Measurements from ENCODE around the gene RAB3B.

RAB3B gene

DNA sequence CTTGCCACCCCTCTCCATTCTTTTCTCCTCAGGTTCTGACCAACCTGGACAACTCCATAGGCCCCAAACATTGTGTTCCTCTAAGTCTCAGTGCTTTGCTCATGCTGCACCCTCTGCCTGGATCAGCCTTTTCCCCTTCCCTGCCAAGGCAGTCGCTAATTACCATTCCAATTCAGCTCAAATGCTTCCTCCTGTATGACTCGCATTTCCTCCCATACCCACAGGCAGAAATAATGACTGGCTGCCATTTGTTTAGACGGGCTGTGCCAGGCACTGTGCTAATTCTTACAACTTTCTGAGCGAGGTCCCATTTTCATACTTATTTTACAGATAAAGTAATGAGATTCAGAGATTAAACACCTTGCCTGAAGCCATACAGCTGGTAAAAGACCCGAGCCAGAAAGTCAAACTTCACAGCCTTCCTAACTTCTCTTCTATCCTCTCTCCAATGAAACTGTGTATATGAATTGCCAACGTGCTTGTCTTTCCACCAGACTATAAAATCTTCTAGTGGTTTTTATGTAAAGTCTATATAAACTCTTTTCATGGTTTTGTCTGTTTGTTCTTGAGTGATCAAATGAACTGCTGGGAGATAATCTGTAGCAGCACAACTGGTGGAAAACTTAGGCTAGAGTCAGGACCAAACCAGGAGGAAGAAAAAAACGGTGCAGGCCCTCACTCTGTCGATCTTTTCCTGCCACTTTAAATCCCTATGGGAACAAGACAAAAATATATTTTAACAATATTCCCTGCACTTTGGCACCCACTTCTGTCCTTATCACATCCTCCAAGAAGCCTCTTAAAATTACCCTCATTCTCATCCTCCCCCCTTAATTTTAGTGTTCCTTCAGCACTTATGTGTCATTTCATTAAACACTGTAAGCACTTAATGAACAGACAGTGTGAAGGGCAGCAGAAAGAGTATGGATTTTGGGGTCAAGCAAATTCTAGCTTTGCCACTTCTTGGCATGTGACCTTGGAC is 33.7 kb downstream of the RAB3B start:
- H3K36me3 Mint-ChIP-seq (ENCODE audit: low read depth): no peaks in the 10 kb centered on the region
- H3K9me3 Mint-ChIP-seq: no peaks in the 10 kb centered on the region

DNA sequence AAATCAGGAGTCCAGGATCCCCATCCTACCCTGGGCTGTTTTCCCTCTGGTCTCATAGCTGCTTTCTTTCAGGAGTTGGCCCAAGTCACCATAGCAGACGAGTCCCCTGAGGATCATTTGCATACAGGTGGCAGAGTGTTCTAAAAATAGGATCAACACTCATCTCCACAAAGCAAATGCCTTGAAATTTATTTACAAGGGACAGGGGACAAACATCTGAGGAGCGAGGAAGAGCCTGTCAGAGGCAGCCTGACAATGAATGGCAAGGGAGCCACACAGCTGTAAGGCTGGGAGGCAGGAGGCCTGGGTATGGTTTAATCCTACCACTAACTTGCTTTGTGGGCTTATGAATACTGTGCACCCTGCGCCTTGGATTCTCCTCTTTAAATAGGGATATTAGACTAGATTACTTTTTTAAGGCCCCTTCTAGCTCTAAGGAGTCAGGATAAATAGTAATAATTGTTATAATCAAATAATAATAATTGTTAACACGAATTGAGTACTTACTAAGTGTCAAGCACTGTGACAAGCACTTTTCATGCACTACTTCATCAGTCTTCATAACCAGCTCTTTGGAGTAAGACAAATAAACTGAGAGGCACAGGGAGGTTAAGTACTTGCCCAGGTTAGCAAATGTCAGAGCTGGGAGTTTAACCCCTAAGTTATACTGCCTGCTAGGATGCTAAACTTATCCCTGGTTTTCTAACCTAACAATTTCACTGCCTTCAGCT is 34.5 kb downstream of the RAB3B start:
- no peaks in the 10 kb centered on the region for H3K9me3 Mint-ChIP-seq
- H3K27me3 Mint-ChIP-seq (ENCODE audit: low read depth): peaks cover 8% of the 10 kb centered on the region
- no peaks in the 10 kb centered on the region for H3K36me3 Mint-ChIP-seq (ENCODE audit: low read depth)
- H3K27ac Mint-ChIP-seq: no peak overlapping the region
- H3K4me1 Mint-ChIP-seq (ENCODE audit: low read depth): peaks cover 10% of the 10 kb centered on the region
- no peak overlapping the region for H3K4me3 Mint-ChIP-seq
- DNase-seq (ENCODE audit: low spot score): no peak

More for the DNA sequence above, 33.7 kb downstream of the RAB3B start:
- no peak overlapping the region for H3K27ac Mint-ChIP-seq
- H3K27me3 Mint-ChIP-seq (ENCODE audit: low read depth): peaks cover 8% of the 10 kb centered on the region
- no peak overlapping the region for H3K4me3 Mint-ChIP-seq
- peaks cover 10% of the 10 kb centered on the region for H3K4me1 Mint-ChIP-seq (ENCODE audit: low read depth)
- DNase-seq (ENCODE audit: low spot score): no peak

DNA sequence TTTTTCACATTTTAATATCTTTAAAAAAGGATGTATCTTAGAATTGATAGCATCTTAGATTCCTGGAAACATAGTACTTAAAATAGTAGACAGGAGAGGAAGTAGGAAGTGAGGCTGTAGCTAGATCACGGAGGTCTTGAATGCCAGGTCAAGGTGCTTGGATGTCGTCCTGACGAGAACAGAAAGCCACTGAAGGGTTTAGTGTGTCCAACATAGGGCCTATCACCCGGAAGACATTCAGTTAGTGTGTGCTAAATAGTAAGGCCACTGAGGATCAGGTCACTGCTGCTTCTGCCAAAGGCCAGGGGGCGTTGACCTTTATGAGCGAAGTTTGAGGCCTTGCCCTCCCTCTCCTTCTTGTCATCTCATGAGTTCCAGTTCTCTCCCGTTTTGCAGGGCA is 35.7 kb downstream of the RAB3B start:
- no peaks in the 10 kb centered on the region for H3K9me3 Mint-ChIP-seq
- peaks cover 8% of the 10 kb centered on the region for H3K27me3 Mint-ChIP-seq (ENCODE audit: low read depth)
- no peak for DNase-seq (ENCODE audit: low spot score)
- no peak overlapping the region for H3K4me3 Mint-ChIP-seq
- no peak overlapping the region for H3K27ac Mint-ChIP-seq
- H3K4me1 Mint-ChIP-seq (ENCODE audit: low read depth): peaks cover 10% of the 10 kb centered on the region
- no peaks in the 10 kb centered on the region for H3K36me3 Mint-ChIP-seq (ENCODE audit: low read depth)

- peaks cover 10% of the 10 kb centered on the region for H3K4me1 Mint-ChIP-seq (ENCODE audit: low read depth)
- H3K9me3 Mint-ChIP-seq: no peaks in the 10 kb centered on the region
- H3K4me3 Mint-ChIP-seq: no peak overlapping the region
- H3K36me3 Mint-ChIP-seq (ENCODE audit: low read depth): no peaks in the 10 kb centered on the region
- no peak for DNase-seq (ENCODE audit: low spot score)
- no peak overlapping the region for H3K27ac Mint-ChIP-seq
- peaks cover 9% of the 10 kb centered on the region for H3K27me3 Mint-ChIP-seq (ENCODE audit: low read depth)
These were observed 37.4 kb downstream of the RAB3B start for GRCh38 chr1:51953079-51953478.

DNA sequence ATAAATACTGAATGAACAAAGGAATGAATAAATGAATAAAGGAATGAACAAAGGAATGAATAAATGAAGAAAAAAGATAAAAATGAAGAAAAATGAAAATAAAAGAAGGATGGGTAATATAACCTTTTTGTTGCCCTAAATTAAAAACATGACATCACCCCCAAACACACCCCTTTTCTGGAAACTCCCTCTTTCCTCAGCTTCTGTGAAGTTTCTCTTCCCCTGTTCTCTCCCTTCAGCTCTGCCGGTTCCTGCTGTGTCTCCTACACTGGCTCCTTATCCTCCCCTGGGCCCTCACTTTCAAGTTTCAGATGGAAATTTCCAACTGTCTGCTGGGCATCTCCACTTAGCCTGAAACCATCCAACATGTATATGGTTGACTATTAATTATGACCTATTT is 37.9 kb downstream of the RAB3B start:
- no peak overlapping the region for H3K27ac Mint-ChIP-seq
- no peak for DNase-seq (ENCODE audit: low spot score)
- H3K4me1 Mint-ChIP-seq (ENCODE audit: low read depth): peaks cover 10% of the 10 kb centered on the region
- H3K36me3 Mint-ChIP-seq (ENCODE audit: low read depth): no peaks in the 10 kb centered on the region
- H3K4me3 Mint-ChIP-seq: no peak overlapping the region
- peaks cover 13% of the 10 kb centered on the region for H3K27me3 Mint-ChIP-seq (ENCODE audit: low read depth)
- H3K9me3 Mint-ChIP-seq: no peaks in the 10 kb centered on the region

- Mint-ChIP-seq H3K27me3 (ENCODE audit: low read depth) (peaks cover 18% of the 10 kb centered on the region), H3K27ac (no peak overlapping the region), H3K9me3 (no peaks in the 10 kb centered on the region), H3K36me3 (ENCODE audit: low read depth) (no peaks in the 10 kb centered on the region), H3K4me1 (ENCODE audit: low read depth) (peaks cover 8% of the 10 kb centered on the region), H3K4me3 (no peak overlapping the region)
- no peak for DNase-seq (ENCODE audit: low spot score)
These were observed 39.8 kb downstream of the RAB3B start for GRCh38 chr1:51950701-51951100.

DNA sequence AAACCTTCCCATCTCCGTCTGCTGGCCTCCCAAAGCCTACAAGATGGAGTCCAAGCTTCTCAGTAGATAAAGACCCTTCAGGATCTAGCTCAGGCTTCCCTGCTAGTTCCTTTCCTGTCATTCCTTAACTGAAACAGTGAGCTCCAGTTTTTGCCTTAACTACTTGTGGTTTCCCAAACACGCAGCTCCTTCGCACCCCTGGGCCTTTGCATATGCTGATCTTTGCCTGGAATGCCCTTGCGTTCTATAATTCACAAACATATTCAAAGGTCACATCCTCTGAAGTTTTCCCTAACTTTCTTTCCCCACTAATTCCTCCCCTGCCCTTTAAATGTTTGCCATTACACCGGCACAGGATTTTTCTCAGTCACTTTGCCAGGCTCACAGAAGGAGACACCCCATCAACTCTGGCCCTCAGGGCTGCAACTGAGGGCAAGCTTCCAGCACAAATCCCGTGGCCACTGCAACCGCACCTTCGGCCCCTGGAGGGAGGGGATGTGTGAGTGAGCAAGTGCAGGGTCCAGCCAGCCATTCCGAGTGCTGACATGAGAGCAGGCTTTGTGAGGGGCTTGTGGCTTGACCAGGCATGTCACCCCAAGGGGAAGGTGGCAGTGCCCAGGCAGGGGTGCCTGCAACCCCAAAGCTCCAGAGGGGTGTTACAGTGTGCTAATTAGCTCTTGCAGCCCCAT is 41.3 kb downstream of the RAB3B start:
- no peaks in the 10 kb centered on the region for H3K9me3 Mint-ChIP-seq

GRCh38 chr1:51948491-51948915 is 42.0 kb downstream of the RAB3B start:
- no peaks in the 10 kb centered on the region for H3K36me3 Mint-ChIP-seq (ENCODE audit: low read depth)
- peaks cover 18% of the 10 kb centered on the region for H3K27me3 Mint-ChIP-seq (ENCODE audit: low read depth)
- no peak for DNase-seq (ENCODE audit: low spot score)
- H3K9me3 Mint-ChIP-seq: no peaks in the 10 kb centered on the region
- peaks cover 2% of the 10 kb centered on the region for H3K4me1 Mint-ChIP-seq (ENCODE audit: low read depth)
- no peak overlapping the region for H3K4me3 Mint-ChIP-seq
- no peak overlapping the region for H3K27ac Mint-ChIP-seq

More for the DNA sequence above, 41.3 kb downstream of the RAB3B start:
- Mint-ChIP-seq H3K36me3 (ENCODE audit: low read depth) (no peaks in the 10 kb centered on the region), H3K4me3 (no peak overlapping the region), H3K4me1 (ENCODE audit: low read depth) (peaks cover 2% of the 10 kb centered on the region), H3K27ac (no peak overlapping the region), H3K27me3 (ENCODE audit: low read depth) (peaks cover 18% of the 10 kb centered on the region)
- DNase-seq (ENCODE audit: low spot score): no peak

DNA sequence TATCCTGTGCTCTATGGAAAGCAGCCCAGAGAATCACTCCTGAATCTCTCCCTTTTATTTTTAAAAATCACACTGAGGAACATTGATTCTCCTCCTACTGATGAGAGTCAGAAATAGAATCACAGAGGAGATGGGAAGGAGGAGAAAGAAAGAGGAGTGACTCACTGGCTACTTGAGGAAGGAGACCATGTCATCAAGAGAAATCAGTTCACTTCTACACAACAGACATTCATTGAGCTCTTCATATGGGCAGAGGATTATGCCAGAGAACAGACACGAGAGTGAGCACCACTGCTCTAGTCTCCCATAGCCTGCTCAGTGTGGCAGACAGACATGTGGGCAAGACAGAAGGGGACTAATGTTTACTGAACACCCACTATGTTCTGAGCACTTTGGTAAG is 44.2 kb downstream of the RAB3B start:
- DNase-seq (ENCODE audit: low spot score): no peak
- Mint-ChIP-seq H3K36me3 (ENCODE audit: low read depth) (no peaks in the 10 kb centered on the region), H3K27ac (no peak overlapping the region), H3K27me3 (ENCODE audit: low read depth) (peaks cover 13% of the 10 kb centered on the region), H3K4me3 (no peak overlapping the region), H3K4me1 (ENCODE audit: low read depth) (no peaks in the 10 kb centered on the region), H3K9me3 (peaks cover 9% of the 10 kb centered on the region)

- no peak for DNase-seq (ENCODE audit: low spot score)
- Mint-ChIP-seq H3K9me3 (peaks cover 13% of the 10 kb centered on the region), H3K4me1 (ENCODE audit: low read depth) (no peaks in the 10 kb centered on the region), H3K27me3 (ENCODE audit: low read depth) (peaks cover 13% of the 10 kb centered on the region), H3K27ac (no peak overlapping the region), H3K4me3 (no peak overlapping the region), H3K36me3 (ENCODE audit: low read depth) (no peaks in the 10 kb centered on the region)
These were observed 44.9 kb downstream of the RAB3B start for GRCh38 chr1:51945591-51945990.

DNA sequence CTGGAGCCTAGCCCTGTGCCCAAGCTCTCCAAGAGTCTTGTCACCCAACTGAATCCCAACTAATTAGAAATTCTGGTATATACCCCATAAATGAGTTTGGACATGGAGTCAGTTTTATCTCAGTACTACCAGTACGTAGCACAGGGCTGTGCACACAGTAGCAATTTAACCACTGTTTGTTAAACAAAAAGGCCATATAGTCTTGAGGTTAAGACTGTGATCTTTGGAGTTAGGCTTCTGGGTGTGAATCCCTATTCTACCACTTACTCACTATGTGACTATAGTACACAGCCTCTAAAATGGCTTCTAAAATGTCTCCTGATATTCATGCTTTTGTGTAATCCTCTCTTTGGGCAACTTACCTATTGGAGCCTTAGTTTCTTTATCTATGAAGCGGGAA is 48.2 kb downstream of the RAB3B start:
- H3K27me3 Mint-ChIP-seq (ENCODE audit: low read depth): peaks cover 7% of the 10 kb centered on the region
- no peak overlapping the region for H3K27ac Mint-ChIP-seq
- H3K4me3 Mint-ChIP-seq: no peak overlapping the region
- H3K4me1 Mint-ChIP-seq (ENCODE audit: low read depth): no peaks in the 10 kb centered on the region
- no peak for DNase-seq (ENCODE audit: low spot score)
- peaks cover 13% of the 10 kb centered on the region for H3K9me3 Mint-ChIP-seq
- no peaks in the 10 kb centered on the region for H3K36me3 Mint-ChIP-seq (ENCODE audit: low read depth)

DNA sequence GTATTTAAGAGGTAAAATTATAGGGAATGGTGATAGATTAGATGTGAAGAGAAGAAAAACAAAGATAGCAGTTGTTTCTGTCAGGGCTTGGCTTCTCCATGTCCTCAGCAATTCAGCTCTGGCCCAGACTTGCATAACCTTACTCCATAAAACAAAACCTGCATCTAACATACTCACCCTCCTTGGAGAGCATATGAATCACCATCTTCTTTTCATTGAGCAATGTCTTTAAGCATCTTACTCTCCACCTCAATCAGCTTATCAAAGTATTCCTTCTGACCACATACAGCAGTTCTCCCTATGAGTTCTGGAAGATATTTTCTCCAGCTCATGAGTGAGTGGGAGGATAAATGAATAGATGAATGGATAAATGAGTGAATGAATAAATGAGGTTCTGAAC is 49.0 kb downstream of the RAB3B start:
- no peak for DNase-seq (ENCODE audit: low spot score)
- H3K27ac Mint-ChIP-seq: no peak overlapping the region
- no peak overlapping the region for H3K4me3 Mint-ChIP-seq
- H3K4me1 Mint-ChIP-seq (ENCODE audit: low read depth): no peaks in the 10 kb centered on the region
- H3K36me3 Mint-ChIP-seq (ENCODE audit: low read depth): no peaks in the 10 kb centered on the region
- peaks cover 13% of the 10 kb centered on the region for H3K9me3 Mint-ChIP-seq
- peaks cover 10% of the 10 kb centered on the region for H3K27me3 Mint-ChIP-seq (ENCODE audit: low read depth)

DNA sequence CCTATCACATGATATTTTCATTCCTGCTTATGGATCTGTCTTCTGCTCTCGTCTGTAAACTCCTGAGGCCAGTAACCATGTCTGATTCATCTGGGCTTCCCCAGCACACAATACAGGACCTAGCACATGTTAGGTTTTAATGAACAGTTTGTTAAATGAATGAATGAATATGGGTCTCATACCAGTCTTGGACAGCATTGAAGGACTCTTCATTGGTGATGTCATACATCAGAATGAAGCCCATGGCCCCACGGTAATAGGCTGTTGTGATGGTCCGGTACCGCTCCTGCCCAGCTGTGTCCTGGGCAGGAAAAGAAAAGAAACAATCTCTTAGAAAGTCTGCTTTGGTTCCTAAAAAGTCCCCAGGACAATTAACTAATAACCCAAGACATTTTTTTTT is 53.4 kb downstream of the RAB3B start:
- Mint-ChIP-seq H3K9me3 (peaks cover 11% of the 10 kb centered on the region), H3K4me1 (ENCODE audit: low read depth) (no peaks in the 10 kb centered on the region), H3K36me3 (ENCODE audit: low read depth) (no peaks in the 10 kb centered on the region), H3K27me3 (ENCODE audit: low read depth) (peaks cover 9% of the 10 kb centered on the region), H3K27ac (no peak overlapping the region), H3K4me3 (no peak overlapping the region)
- no peak for DNase-seq (ENCODE audit: low spot score)

- peaks cover 10% of the 10 kb centered on the region for H3K27me3 Mint-ChIP-seq (ENCODE audit: low read depth)
- peaks cover 6% of the 10 kb centered on the region for H3K9me3 Mint-ChIP-seq
- no peaks in the 10 kb centered on the region for H3K36me3 Mint-ChIP-seq (ENCODE audit: low read depth)
- no peaks in the 10 kb centered on the region for H3K4me1 Mint-ChIP-seq (ENCODE audit: low read depth)
- no peak overlapping the region for H3K4me3 Mint-ChIP-seq
- no peak for DNase-seq (ENCODE audit: low spot score)
- no peak overlapping the region for H3K27ac Mint-ChIP-seq
These were observed 54.0 kb downstream of the RAB3B start for GRCh38 chr1:51936531-51936930.
